OCI-LY1 (cell line): ENCODE results near the gene PRDX4.

Experiments used
- H2AFZ ChIP-seq: fragments of 200-600 bp; sonication (generic), shearing (Covaris generic); 2 replicates; pipeline ENCODE4 v1.6.0; 2014; ENCODE audit warnings: antibody characterized with exemption, mild to moderate bottlenecking, low read length
- H3F3A ChIP-seq: fragments of 200-600 bp; sonication (generic), shearing (Covaris generic); 2 replicates; pipeline ENCODE4 v1.6.0; 2014; ENCODE audit warnings: mild to moderate bottlenecking, antibody characterized with exemption, low read length, moderate library complexity; ENCODE audit not compliant: insufficient read depth
- H3K27ac ChIP-seq: fragments of 200-600 bp; sonication (generic); 2 replicates; pipeline ENCODE4 v1.5.1; 2014; ENCODE audit warnings: low read length, mixed run types, mild to moderate bottlenecking, low read depth; ENCODE audit not compliant: poor library complexity, severe bottlenecking
- H3K27me3 ChIP-seq: fragments of 200-600 bp; sonication (generic); 2 replicates; pipeline ENCODE4 v1.6.0; 2014; ENCODE audit warnings: antibody characterized with exemption, mild to moderate bottlenecking, low read length, moderate library complexity; ENCODE audit not compliant: insufficient read depth
- H3K36me3 ChIP-seq: fragments of 200-600 bp; sonication (generic); 2 replicates; pipeline ENCODE4 v1.6.1; 2014; ENCODE audit warnings: mild to moderate bottlenecking, antibody characterized with exemption, low read length, moderate library complexity, mixed read lengths; ENCODE audit not compliant: insufficient read depth
- H3K4me1 ChIP-seq: fragments of 200-600 bp; sonication (generic); 2 replicates; pipeline ENCODE4 v1.5.1; 2014; ENCODE audit warnings: mild to moderate bottlenecking, low read length, moderate library complexity; ENCODE audit not compliant: insufficient read depth, severe bottlenecking
- H3K4me2 ChIP-seq: fragments of 200-600 bp; sonication (generic), shearing (Covaris generic); 2 replicates; pipeline ENCODE4 v1.6.1; 2014; ENCODE audit warnings: low read length
- H3K4me3 ChIP-seq: fragments of 200-600 bp; sonication (generic); 2 replicates; pipeline ENCODE4 v1.5.1; 2014; ENCODE audit warnings: low read length, low read depth, mild to moderate bottlenecking, mixed read lengths; ENCODE audit not compliant: poor library complexity, severe bottlenecking
- H3K79me2 ChIP-seq: fragments of 200-600 bp; shearing (Covaris generic); 2 replicates; pipeline ENCODE4 v1.6.1; 2016; ENCODE audit warnings: mixed run types, low read length, mixed read lengths; ENCODE audit not compliant: insufficient read depth
- H3K9ac ChIP-seq: fragments of 200-600 bp; sonication (generic), shearing (Covaris generic); 2 replicates; pipeline ENCODE4 v1.6.1; 2014; ENCODE audit warnings: mild to moderate bottlenecking, low read length, mixed read lengths
- H3K9me2 ChIP-seq: fragments of 200-600 bp; sonication (generic), shearing (Covaris generic); 2 replicates; pipeline ENCODE4 v1.6.1; 2014; ENCODE audit warnings: low read depth, mild to moderate bottlenecking, low read length, mixed read lengths
- H3K9me3 ChIP-seq: fragments of 200-600 bp; shearing (Covaris generic); 2 replicates; pipeline ENCODE4 v1.6.1; 2014; ENCODE audit warnings: low read length, mixed read lengths
- H4K20me1 ChIP-seq: fragments of 200-600 bp; sonication (generic), shearing (Covaris generic); 2 replicates; pipeline ENCODE4 v1.6.0; 2016; ENCODE audit warnings: mild to moderate bottlenecking, low read length; ENCODE audit not compliant: insufficient read depth
- EZH2 ChIP-seq: fragments of 200-600 bp; sonication (generic), shearing (Covaris generic); IDR thresholded peaks from 2 replicates; pipeline ENCODE4 v1.8.0; 2017; ENCODE audit warnings: borderline replicate concordance, mixed run types, mild to moderate bottlenecking, antibody characterized with exemption, low read length, moderate library complexity, mixed read lengths
- TF ChIP-seq, protein P1 (sequence below): fragments of 200-600 bp; sonication (generic), shearing (Covaris generic); IDR thresholded peaks from 2 replicates; pipeline ENCODE4 v1.5.1; 2017; ENCODE audit warnings: mild to moderate bottlenecking, antibody characterized with exemption, low read length, moderate library complexity, mixed read lengths

PRDX4 gene

DNA sequence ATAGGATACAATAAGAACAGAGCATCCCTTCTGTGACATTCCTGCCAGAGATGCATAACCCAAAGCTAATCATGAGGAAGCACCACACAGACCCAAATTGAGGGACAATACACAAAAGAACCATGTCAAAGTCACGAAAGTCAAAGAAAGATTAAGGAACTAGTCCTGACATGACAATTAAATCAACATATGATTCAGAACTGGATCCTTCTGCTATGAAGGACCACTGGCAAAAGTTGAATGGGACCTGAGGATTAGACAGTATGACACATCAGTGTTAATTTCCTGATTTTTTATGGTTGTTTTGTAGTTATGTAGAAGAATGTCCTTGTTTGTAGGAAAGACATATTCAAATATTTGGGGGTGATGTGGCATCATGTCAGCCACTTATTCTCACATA is 61.9 kb downstream of the PRDX4 start:
- H3K4me1 ChIP-seq: no peaks in the 10 kb centered on the region
- H3K79me2 ChIP-seq: no peaks in the 10 kb centered on the region
- H3K9ac ChIP-seq: no peak overlapping the region
- no peaks in the 10 kb centered on the region for H3K9me2 ChIP-seq
- H2AFZ ChIP-seq: no peak overlapping the region
- no peaks in the 10 kb centered on the region for H3F3A ChIP-seq
- H3K27ac ChIP-seq: no peak overlapping the region
- H3K4me2 ChIP-seq: no peak overlapping the region
- H4K20me1 ChIP-seq: no peaks in the 10 kb centered on the region
- H3K9me3 ChIP-seq: no peaks in the 10 kb centered on the region
- no peak overlapping the region for H3K4me3 ChIP-seq
- H3K27me3 ChIP-seq: no peaks in the 10 kb centered on the region
- TF ChIP-seq EZH2: no peak
- TF ChIP-seq, protein P1, sequence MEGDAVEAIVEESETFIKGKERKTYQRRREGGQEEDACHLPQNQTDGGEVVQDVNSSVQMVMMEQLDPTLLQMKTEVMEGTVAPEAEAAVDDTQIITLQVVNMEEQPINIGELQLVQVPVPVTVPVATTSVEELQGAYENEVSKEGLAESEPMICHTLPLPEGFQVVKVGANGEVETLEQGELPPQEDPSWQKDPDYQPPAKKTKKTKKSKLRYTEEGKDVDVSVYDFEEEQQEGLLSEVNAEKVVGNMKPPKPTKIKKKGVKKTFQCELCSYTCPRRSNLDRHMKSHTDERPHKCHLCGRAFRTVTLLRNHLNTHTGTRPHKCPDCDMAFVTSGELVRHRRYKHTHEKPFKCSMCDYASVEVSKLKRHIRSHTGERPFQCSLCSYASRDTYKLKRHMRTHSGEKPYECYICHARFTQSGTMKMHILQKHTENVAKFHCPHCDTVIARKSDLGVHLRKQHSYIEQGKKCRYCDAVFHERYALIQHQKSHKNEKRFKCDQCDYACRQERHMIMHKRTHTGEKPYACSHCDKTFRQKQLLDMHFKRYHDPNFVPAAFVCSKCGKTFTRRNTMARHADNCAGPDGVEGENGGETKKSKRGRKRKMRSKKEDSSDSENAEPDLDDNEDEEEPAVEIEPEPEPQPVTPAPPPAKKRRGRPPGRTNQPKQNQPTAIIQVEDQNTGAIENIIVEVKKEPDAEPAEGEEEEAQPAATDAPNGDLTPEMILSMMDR: no peak
- 0 out of 2 replicates have a peak, but pooled peaks cover 3% of the 10 kb centered on the region for H3K36me3 ChIP-seq

DNA sequence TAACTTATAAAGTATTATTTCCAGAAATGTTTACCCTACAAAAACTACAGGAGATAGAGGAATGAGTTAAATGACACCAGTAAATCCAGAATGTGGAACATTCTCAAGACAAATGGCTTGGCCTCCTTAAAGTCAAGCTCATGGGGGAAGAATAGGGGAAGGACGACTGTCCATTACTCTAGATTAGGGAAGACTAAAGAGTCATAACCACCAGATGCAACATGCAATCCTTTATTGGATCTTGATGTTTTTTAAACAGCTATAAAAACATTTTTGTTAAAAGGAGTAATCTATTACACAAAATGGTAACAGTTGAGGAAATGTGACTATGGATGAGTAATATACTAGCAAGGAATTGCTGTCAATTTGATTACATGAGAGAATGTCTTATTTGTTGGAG is 64.7 kb downstream of the PRDX4 start:
- H3K9ac ChIP-seq: no peak overlapping the region
- no peaks in the 10 kb centered on the region for H3K27me3 ChIP-seq
- H3K27ac ChIP-seq: no peak overlapping the region
- H4K20me1 ChIP-seq: no peaks in the 10 kb centered on the region
- H3K4me3 ChIP-seq: no peak overlapping the region
- H3K4me1 ChIP-seq: no peaks in the 10 kb centered on the region
- TF ChIP-seq, protein P1: no peak
- no peak for TF ChIP-seq EZH2
- H3F3A ChIP-seq: no peaks in the 10 kb centered on the region
- H3K9me3 ChIP-seq: no peaks in the 10 kb centered on the region
- no peak overlapping the region for H3K4me2 ChIP-seq
- H3K9me2 ChIP-seq: no peaks in the 10 kb centered on the region
- H3K79me2 ChIP-seq: no peaks in the 10 kb centered on the region
- H3K36me3 ChIP-seq: 0 out of 2 replicates have a peak, but pooled peaks cover 3% of the 10 kb centered on the region
- H2AFZ ChIP-seq: no peak overlapping the region

DNA sequence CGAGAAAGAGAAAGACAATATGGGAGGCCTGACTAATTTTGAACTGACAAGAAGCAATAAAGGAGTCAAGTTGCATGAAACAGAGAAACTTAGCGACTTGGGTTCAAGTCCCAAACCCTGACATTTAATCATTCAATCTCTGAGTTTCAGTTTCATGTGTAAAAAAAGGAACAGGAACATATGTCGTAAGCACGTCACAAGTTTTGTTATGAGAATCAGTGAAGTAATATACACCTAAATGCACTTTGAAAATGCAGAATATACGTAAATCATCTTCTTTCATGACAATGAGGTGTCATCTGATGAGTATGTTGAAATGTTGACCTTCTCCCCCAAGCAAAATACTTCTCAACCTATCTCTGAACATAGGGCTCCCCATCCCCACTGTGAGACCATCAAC is 65.4 kb downstream of the PRDX4 start:
- Histone ChIP-seq H3K36me3 (0 out of 2 replicates have a peak, but pooled peaks cover 3% of the 10 kb centered on the region), H3K4me1 (no peaks in the 10 kb centered on the region), H3F3A (no peaks in the 10 kb centered on the region), H4K20me1 (no peaks in the 10 kb centered on the region), H3K27me3 (no peaks in the 10 kb centered on the region), H3K9me2 (no peaks in the 10 kb centered on the region), H3K79me2 (no peaks in the 10 kb centered on the region), H3K4me3 (no peak overlapping the region), H3K4me2 (no peak overlapping the region), H2AFZ (no peak overlapping the region), H3K27ac (no peak overlapping the region), H3K9me3 (no peaks in the 10 kb centered on the region), H3K9ac (no peak overlapping the region)
- no peak for TF ChIP-seq EZH2
- TF ChIP-seq, protein P1: no peak
